OCI-LY7 (cell line): ENCODE measurements around the gene WTIP.

Experiments used
- CTCF ChIP-seq: fragments of 200-600 bp; sonication (generic); conservative IDR thresholded peaks from 2 replicates; pipeline ENCODE4 v1.5.1; 2014; ENCODE audit warnings: mild to moderate bottlenecking, antibody characterized with exemption, low read length, moderate library complexity, mixed read lengths
- EZH2phosphoT487 ChIP-seq: fragments of 200-600 bp; sonication (generic); IDR thresholded peaks from 2 replicates; pipeline ENCODE4 v1.6.1; 2018; ENCODE audit warnings: low read depth, borderline replicate concordance, mild to moderate bottlenecking, mixed run types, antibody characterized with exemption, low read length, moderate library complexity, mixed read lengths

GRCh38 chr19:34503531-34504272 is 22.1 kb downstream of the WTIP start:
- TF ChIP-seq CTCF (no peak), EZH2phosphoT487 (no peak)
